H1 (cell line): ENCODE data around the gene YY1AP1.

Source experiments
- TF ChIP-seq, protein P1 (sequence below): IDR thresholded peaks from 2 replicates; pipeline ENCODE4 v1.6.1; 2011; ENCODE audit warnings: low read length, improper control_type of control experiment
- TF ChIP-seq, protein P2 (sequence below), 3 experiments: IDR thresholded peaks; 1 replicate in 2 of 3; 2 replicates in 1 of 3; pipeline versions ENCODE4 v1.5.1 to v1.6.1; 2011; ENCODE audit warnings: low read length in 3 of 3, mild to moderate bottlenecking in 3 of 3, inconsistent platforms in 2 of 3, low read depth in 1 of 3, moderate library complexity in 1 of 3; ENCODE audit not compliant: insufficient read depth in 1 of 3; ENCODE audit errors: control extremely low read depth in 1 of 3

DNA sequence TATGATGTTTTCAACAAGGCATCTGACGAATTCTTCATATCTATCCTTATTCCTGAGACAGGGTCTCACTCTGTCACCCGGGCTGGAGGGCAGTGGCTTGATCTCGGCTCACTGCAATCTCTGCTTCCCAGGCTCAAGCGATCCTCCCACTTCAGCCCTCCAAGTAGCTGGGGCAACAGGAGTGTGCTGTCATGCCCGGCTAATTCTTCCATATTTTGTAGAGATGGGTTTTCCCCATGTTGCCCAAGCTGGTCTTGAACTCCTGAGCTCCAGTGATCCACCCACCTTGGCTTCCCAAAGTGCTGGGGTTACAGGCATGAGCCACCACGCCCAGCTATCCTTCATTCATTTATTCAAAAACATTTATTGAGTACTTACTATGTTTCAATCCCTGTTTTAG lies 8.0 kb downstream of the YY1AP1 start:
- TF ChIP-seq, protein P1, sequence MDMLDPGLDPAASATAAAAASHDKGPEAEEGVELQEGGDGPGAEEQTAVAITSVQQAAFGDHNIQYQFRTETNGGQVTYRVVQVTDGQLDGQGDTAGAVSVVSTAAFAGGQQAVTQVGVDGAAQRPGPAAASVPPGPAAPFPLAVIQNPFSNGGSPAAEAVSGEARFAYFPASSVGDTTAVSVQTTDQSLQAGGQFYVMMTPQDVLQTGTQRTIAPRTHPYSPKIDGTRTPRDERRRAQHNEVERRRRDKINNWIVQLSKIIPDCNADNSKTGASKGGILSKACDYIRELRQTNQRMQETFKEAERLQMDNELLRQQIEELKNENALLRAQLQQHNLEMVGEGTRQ = no peak
- TF ChIP-seq, protein P2, sequence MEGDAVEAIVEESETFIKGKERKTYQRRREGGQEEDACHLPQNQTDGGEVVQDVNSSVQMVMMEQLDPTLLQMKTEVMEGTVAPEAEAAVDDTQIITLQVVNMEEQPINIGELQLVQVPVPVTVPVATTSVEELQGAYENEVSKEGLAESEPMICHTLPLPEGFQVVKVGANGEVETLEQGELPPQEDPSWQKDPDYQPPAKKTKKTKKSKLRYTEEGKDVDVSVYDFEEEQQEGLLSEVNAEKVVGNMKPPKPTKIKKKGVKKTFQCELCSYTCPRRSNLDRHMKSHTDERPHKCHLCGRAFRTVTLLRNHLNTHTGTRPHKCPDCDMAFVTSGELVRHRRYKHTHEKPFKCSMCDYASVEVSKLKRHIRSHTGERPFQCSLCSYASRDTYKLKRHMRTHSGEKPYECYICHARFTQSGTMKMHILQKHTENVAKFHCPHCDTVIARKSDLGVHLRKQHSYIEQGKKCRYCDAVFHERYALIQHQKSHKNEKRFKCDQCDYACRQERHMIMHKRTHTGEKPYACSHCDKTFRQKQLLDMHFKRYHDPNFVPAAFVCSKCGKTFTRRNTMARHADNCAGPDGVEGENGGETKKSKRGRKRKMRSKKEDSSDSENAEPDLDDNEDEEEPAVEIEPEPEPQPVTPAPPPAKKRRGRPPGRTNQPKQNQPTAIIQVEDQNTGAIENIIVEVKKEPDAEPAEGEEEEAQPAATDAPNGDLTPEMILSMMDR (IDR thresholded peaks at IDR 0.05; ENCODE audit: control extremely low read depth in 1 of 3, insufficient read depth in 1 of 3, low read depth in 1 of 3, low read length in 3 of 3) = no peak
